NCI-H2227 (cell line): Measurements from ENCODE around the gene LHFPL4.
"Not testable (repeated sequence)": the region's sequence is repeated elsewhere in the genome, so short reads cannot be mapped to it uniquely, and the experiment has no call there.

Experiments used
- DNase-seq: peaks from one replicate; lab custom pipeline; 2025; ENCODE audit not compliant: unreplicated experiment; lab: John Stamatoyannopoulos, UW

LHFPL4 gene

GRCh38 chr3:9553021-9553947 lies at the start of gene LHFPL4:
TSS of gene LHFPL4 (minus strand) at chr3:9553822. CDS start at chr3:9552679, 1,143 bp downstream.
- peak; percentile 53 for DNase-seq

GRCh38 chr3:9602620-9603019 lies 49.0 kb upstream of the LHFPL4 start:
- DNase-seq, result no peak

GRCh38 chr3:9601006-9601581 lies 47.5 kb upstream of the LHFPL4 start:
- DNase-seq, result not testable (repeated sequence)

GRCh38 chr3:9600597-9600996 lies 47.0 kb upstream of the LHFPL4 start:
- peak; percentile 58 for DNase-seq

GRCh38 chr3:9598783-9599387 lies 45.3 kb upstream of the LHFPL4 start:
- no peak for DNase-seq

GRCh38 chr3:9595877-9596276 lies 42.3 kb upstream of the LHFPL4 start:
- no peak for DNase-seq

- DNase-seq, result not testable (repeated sequence)
These were observed 38.2 kb upstream of the LHFPL4 start for GRCh38 chr3:9591781-9592180.

- DNase-seq, result no peak
These were observed 36.7 kb upstream of the LHFPL4 start for GRCh38 chr3:9590282-9590791.

- no peak for DNase-seq
These were observed 30.2 kb upstream of the LHFPL4 start for GRCh38 chr3:9583792-9584191.

- no peak for DNase-seq
These were observed 29.7 kb upstream of the LHFPL4 start for GRCh38 chr3:9583371-9583770.

- no peak for DNase-seq
These were observed 28.7 kb upstream of the LHFPL4 start for GRCh38 chr3:9582332-9582731.

- DNase-seq, result no peak
These were observed 28.1 kb upstream of the LHFPL4 start for GRCh38 chr3:9581742-9582141.

- no peak for DNase-seq
These were observed 15.4 kb upstream of the LHFPL4 start for GRCh38 chr3:9569054-9569453.

- no peak for DNase-seq
These were observed 11.7 kb upstream of the LHFPL4 start for GRCh38 chr3:9565316-9565715.

GRCh38 chr3:9563851-9564250 lies 10.2 kb upstream of the LHFPL4 start:
- DNase-seq, result no peak

GRCh38 chr3:9560056-9560455 lies 6.4 kb upstream of the LHFPL4 start:
- DNase-seq, result not testable (repeated sequence)

GRCh38 chr3:9553948-9554513 lies 409 bp upstream of the LHFPL4 start:
- no peak for DNase-seq

GRCh38 chr3:9552252-9552999 lies 1.2 kb downstream of the LHFPL4 start:
- DNase-seq, result peak; percentile 62

GRCh38 chr3:9550999-9551398 lies 2.6 kb downstream of the LHFPL4 start:
- no peak for DNase-seq

GRCh38 chr3:9549600-9549999 lies 4.0 kb downstream of the LHFPL4 start:
- DNase-seq, result no peak

- DNase-seq, result no peak
These were observed 4.6 kb downstream of the LHFPL4 start for GRCh38 chr3:9548991-9549390.
